Measurements from ENCODE around the gene ERGIC1. TPM values are rescaled to one million over a fixed set of nuclear protein-coding genes. Genes with fewer than 3 reads are reported as not detected.

The ERGIC1 gene
- total RNA-seq, 2 donors from 2014 or later, result 46.5 to 93.1 TPM

DNA sequence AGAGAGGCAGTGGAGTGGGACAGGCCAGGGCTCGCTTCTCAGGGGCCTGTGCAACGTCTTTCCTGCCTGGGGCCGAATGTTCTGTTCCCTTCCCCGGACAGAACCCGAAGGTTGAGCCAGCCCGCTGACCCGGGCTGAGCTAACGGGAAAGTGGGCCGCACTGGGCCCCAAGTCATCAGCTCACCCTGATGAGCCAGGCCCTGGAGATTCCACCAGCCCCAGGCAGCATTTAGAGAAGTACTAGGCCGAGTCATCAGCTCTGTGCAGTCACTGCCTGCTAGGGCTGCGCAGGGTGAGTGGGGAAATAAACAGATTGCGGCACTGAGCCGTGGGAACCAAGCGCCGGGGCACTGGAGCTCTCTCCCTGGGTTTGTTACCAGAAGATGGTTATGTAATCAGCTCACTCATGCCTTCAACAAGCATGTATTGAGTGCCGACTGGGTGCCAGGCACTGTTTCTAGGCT, 33.9 kb upstream of the ERGIC1 start:
- H3K27me3 ChIP-seq, result no peaks in the 10 kb centered on the region
- H3K9me3 ChIP-seq, result no peaks in the 10 kb centered on the region
- 66 to 81% methylated on average over 4 to 11 of the region's 16 CpGs for WGBS, 2 donors
- ATAC-seq (no peak), DNase-seq (peak in 3 of 4 donors; percentile 24 to 78 (median 38))
- H3K36me3 ChIP-seq (replicated peaks in 1 of 2; ENCODE audit: insufficient read depth in 1 of 2, low read depth in 2 of 2), result no peaks in the 10 kb centered on the region
- intact Hi-C loops (cut with DNase I), result no loop called here
- TF ChIP-seq, protein P1, sequence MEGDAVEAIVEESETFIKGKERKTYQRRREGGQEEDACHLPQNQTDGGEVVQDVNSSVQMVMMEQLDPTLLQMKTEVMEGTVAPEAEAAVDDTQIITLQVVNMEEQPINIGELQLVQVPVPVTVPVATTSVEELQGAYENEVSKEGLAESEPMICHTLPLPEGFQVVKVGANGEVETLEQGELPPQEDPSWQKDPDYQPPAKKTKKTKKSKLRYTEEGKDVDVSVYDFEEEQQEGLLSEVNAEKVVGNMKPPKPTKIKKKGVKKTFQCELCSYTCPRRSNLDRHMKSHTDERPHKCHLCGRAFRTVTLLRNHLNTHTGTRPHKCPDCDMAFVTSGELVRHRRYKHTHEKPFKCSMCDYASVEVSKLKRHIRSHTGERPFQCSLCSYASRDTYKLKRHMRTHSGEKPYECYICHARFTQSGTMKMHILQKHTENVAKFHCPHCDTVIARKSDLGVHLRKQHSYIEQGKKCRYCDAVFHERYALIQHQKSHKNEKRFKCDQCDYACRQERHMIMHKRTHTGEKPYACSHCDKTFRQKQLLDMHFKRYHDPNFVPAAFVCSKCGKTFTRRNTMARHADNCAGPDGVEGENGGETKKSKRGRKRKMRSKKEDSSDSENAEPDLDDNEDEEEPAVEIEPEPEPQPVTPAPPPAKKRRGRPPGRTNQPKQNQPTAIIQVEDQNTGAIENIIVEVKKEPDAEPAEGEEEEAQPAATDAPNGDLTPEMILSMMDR (IDR thresholded peaks at IDR 0.05), result no peak
- peak in 1 of 3 donors; percentile 42 for TF ChIP-seq POLR2A (IDR thresholded peaks at IDR 0.05)
- H3K4me1 ChIP-seq, result peaks cover 9% of the 10 kb centered on the region
- H3K27ac ChIP-seq, result peak overlapping the region in 2 of 4 donors; percentile 54 to 72
- no peak overlapping the region for H3K4me3 ChIP-seq

DNA sequence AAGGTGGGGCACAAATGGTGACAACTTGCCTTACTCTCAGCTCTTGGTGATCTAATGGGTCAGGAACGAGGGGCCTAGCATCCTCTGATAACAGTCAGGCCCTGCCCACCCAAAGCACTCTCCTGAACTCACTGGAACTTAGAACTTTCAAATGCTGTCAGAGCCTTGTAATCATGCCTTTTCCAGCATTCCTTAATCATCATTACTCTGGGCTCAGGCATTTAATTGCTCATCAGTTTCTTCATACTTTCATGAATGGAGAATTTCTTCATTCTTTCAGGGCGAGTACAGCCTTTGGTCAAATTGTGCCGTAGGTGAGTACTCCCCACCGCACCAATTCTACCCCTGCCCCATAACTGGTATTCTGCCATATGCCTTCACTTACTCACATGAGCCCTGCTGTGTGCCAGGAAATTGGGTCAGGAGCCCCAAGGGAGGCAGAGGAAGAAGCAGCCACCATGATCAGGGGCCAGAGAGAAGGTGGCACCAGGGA, 32.8 kb upstream of the ERGIC1 start:
- DNase-seq (no peak), ATAC-seq (peak; percentile 34)
- no peaks in the 10 kb centered on the region for H3K9me3 ChIP-seq
- H3K27me3 ChIP-seq, result no peaks in the 10 kb centered on the region
- WGBS, 2 donors, result 66 to 83% methylated on average over 4 of the region's 4 CpGs
- no peak overlapping the region for H3K4me3 ChIP-seq
- TF ChIP-seq, protein P1 (IDR thresholded peaks at IDR 0.05), result no peak
- TF ChIP-seq POLR2A (IDR thresholded peaks at IDR 0.05), result no peak
- H3K36me3 ChIP-seq (replicated peaks in 1 of 2; ENCODE audit: insufficient read depth in 1 of 2, low read depth in 2 of 2), result no peaks in the 10 kb centered on the region
- H3K27ac ChIP-seq, result peak overlapping the region in 1 of 4 donors; percentile 72
- intact Hi-C loops (cut with DNase I), result no loop called here
- peaks cover 9% of the 10 kb centered on the region for H3K4me1 ChIP-seq

DNA sequence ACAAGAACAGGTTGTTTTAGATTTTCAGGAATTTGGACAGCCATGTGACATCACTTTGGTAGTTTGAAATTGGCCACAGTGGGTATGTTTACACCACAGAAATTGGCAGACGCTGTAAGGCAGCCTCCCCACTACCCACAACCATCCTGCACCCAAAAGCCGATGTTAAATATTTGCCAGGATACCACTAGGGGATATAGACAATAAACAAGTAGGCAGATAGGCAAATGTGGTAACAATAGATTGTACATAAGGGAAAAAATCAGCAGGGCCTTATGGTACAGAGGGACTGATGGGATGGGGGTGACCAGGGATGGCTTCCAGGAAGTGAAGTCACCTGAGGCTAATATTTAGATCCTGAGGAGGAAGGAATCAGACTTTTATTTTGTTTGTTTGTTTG, 31.9 kb upstream of the ERGIC1 start:
- no peak for ATAC-seq
- Histone ChIP-seq H3K27ac (no peak overlapping the region), H3K36me3 (replicated peaks in 1 of 2; ENCODE audit: insufficient read depth in 1 of 2, low read depth in 2 of 2) (no peaks in the 10 kb centered on the region), H3K4me1 (peaks cover 14% of the 10 kb centered on the region), H3K9me3 (no peaks in the 10 kb centered on the region), H3K4me3 (no peak overlapping the region), H3K27me3 (no peaks in the 10 kb centered on the region)
- WGBS, 2 donors, result 84 to 88% methylated on average over 2 of the region's 2 CpGs
- intact Hi-C loops (cut with DNase I), result no loop called here
- TF ChIP-seq, protein P1 (IDR thresholded peaks at IDR 0.05), result no peak
- TF ChIP-seq POLR2A (IDR thresholded peaks at IDR 0.05), result no peak
- DNase-seq, result no peak

DNA sequence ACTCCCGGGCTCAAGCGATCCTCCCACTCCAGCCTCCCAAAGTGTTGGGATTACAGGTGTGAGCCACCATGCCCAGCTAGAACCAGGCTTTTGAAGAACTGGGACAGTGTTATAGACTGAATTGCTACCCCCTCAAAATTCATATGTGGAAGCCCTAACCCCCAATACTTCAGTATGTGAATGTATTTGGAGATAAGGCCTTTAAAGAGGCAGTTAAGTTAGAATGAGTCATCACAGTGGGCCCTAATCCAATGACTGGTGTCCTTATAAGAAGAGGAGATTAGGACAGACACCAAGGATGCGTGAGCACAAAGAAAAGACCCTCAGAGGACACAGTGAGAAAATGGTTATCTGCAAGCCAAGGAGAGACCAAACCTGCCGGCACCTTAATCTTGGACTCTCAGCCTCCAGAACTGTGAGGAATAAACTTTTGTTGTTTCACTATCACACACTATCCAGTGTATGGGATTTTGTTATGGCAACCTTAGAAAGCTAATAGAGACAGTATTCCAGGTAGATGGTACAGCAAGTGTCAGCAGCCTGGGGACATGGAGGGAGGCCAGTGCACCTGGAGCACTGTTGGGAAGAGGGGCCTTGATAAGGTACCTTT, 31.4 kb upstream of the ERGIC1 start:
- WGBS, 2 donors, result 88 to 93% methylated on average over 4 of the region's 4 CpGs
- Histone ChIP-seq H3K36me3 (replicated peaks in 1 of 2; ENCODE audit: insufficient read depth in 1 of 2, low read depth in 2 of 2) (no peaks in the 10 kb centered on the region), H3K9me3 (no peaks in the 10 kb centered on the region), H3K27ac (no peak overlapping the region), H3K4me1 (peaks cover 13% of the 10 kb centered on the region), H3K27me3 (no peaks in the 10 kb centered on the region), H3K4me3 (no peak overlapping the region)
- intact Hi-C loops (cut with DNase I), result no loop called here
- ATAC-seq (no peak), DNase-seq (no peak)
- TF ChIP-seq, protein P1 (IDR thresholded peaks at IDR 0.05), result no peak
- TF ChIP-seq POLR2A (IDR thresholded peaks at IDR 0.05), result no peak

Data from body of pancreas (tissue), 4 donors.